Gastroesophageal sphincter (tissue), 3 donors: ENCODE data around the gene ST13.

Source experiments
- CTCF ChIP-seq, 4 experiments: fragments of 200-600 bp in 2 of 4; fragments of 450-650 bp in 2 of 4; sonication (generic) in 1 of 4; IDR thresholded peaks; one replicate each; pipeline ENCODE4 v1.5.1; 2017 to 2019; ENCODE audit warnings: antibody characterized with exemption in 4 of 4, mild to moderate bottlenecking in 2 of 4, moderate library complexity in 2 of 4
- POLR2A ChIP-seq, 2 donors: fragments of 450-650 bp; IDR thresholded peaks; one replicate each; pipeline ENCODE4 v1.6.1; 2017; ENCODE audit warnings: antibody characterized with exemption in 2 of 2, mild to moderate bottlenecking in 2 of 2, moderate library complexity in 1 of 2

GRCh38 chr22:40878922-40879321, 22.5 kb upstream of the ST13 start:
- TF ChIP-seq CTCF (IDR thresholded peaks at IDR 0.05) = no peak
- TF ChIP-seq POLR2A (IDR thresholded peaks at IDR 0.05) = no peak
